ENCODE data around the gene TOX2.

DNA sequence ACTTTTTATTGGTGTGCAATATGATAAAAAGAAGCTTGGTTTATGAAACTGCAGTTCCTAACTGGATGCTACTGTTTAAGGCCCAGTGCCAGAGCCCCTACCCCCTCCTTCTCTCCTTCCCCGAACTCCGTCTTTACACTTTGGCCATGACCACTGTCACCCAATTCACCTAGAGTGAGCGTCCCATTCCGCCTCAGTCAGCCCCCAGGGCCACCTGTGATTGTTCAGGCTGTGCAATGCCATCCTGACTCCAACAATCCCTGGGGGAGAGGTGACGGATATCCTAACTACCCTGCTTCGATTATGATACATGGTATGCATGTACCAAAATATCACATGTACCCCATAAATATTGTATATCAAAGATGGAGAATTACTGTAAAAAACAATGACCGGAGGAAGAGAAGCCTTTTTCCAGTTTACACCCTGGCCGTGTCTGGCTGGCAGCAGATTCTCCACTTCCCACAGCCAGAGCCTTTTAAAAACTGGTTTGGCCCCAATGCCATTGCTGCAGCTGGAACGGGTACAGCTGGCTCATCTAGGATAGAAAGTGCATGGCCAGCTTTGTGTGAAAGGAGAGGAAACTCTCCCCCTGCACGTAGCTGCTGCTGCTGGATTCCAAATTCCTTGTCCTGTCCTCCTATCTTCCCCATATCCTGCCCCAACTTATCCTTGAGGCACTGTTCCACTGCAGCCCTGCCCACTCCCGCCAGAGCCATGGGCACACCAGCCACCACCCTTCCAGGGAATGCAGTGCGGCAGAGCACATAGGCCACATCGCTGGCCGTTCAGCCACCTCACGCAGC, 172.6 kb downstream of the TOX2 start:
- TF ChIP-seq, protein P1, sequence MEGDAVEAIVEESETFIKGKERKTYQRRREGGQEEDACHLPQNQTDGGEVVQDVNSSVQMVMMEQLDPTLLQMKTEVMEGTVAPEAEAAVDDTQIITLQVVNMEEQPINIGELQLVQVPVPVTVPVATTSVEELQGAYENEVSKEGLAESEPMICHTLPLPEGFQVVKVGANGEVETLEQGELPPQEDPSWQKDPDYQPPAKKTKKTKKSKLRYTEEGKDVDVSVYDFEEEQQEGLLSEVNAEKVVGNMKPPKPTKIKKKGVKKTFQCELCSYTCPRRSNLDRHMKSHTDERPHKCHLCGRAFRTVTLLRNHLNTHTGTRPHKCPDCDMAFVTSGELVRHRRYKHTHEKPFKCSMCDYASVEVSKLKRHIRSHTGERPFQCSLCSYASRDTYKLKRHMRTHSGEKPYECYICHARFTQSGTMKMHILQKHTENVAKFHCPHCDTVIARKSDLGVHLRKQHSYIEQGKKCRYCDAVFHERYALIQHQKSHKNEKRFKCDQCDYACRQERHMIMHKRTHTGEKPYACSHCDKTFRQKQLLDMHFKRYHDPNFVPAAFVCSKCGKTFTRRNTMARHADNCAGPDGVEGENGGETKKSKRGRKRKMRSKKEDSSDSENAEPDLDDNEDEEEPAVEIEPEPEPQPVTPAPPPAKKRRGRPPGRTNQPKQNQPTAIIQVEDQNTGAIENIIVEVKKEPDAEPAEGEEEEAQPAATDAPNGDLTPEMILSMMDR (conservative IDR thresholded peaks at IDR 0.05; ENCODE audit: low read depth, low read length): no peak
- no peak for TF ChIP-seq EZH2 (IDR thresholded peaks at IDR 0.05; ENCODE audit: borderline replicate concordance, low read depth, low read length, poor library complexity, severe bottlenecking)

Measured in A673 (cell line).